ENCODE data around the gene AFF3.

The AFF3 gene

DNA sequence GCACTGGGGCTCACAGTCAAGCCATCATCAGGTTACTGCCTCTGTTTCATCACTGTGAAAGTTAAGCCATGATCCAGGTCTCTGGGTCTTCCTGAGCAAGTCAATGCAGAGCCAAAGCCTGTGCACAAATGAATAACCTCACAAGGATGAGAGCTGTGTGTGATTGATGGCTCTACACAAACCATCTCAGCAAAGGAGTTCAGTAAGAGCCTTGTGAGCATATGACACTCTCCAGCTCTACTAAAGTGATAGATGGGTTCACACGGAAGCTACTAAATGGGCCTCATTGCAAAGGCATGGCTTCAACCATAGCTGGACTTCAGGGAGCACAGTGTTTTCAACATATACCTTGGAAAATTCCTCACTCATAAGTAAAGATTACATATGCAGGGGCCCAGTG, 101.5 kb downstream of the AFF3 start:
- no peak for DNase-seq

DNA sequence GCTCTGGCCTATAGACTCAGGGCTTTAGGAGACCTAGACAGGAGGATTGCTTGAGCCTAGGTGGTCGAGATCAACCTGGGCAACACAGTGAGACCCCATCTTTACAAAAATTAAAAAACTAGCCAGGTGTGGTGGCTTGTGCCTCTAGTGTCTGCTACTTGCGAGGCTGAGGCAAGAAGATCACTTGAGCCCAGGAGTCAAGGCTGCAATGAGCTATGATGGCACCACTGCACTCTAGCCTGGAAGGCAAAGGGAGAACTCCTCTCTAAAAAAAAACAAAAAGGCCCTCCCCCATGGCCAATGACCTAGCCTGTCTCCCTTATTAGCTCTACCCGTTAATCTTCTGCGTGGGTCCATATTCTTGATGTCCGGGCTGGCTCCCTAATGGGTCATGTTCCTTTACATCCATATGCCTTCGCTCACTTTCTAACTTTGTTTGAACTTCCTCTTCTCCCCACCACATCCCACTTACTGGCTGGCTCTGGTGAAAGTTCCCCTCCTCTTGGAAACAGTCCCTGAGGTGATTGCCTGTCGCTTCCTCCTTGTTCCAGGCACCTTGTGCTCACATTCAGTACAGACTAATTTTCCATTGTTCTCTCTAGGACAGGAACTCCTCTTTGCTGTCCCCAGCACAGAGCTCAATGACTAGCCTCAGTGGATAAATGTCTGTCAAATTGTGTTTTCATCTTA, 103.0 kb downstream of the AFF3 start:
- DNase-seq, result no peak

- no peak for DNase-seq
Measured at GRCh38 chr2:100038011-100038410, 104.4 kb downstream of the AFF3 start.

DNA sequence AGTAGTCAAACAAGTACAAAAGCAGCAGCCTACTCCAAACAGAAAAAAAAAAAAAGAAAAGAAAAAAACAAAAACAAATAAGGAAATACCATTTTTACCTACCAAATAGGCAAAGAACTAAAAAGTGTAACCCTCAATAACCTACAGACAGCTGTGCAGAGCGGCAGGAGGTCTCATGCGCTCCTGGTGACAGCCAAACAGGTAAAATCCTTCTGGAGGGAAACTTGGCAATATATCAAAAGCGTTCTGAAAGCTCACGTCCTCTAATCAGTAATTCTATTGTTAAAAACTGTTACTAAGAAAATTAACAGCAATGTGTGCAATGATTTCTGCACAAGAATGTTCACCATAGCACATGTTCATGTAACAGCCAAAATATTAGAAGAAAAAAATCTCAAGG, 105.6 kb downstream of the AFF3 start:
- no peak for DNase-seq

DNA sequence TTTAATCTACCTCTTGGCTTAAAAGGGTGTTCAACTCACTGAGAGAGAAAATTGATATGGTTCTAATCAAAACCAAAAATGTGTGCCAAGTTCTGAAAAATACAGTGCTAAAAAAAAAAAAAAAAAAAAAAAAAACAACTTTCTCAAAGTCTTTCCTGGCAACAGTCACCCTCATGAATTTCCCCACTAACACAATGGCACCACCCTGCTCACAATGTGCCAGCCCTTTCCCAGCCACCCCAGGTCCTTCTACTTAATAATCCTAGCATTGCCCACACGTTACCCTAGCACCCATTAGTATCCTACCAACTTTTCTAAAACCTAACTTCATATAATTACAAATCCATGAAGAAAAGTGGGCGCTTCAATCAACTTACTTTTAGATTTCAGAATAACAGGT, 106.4 kb downstream of the AFF3 start:
- DNase-seq, result no peak

GRCh38 chr2:100034431-100034830, 108.0 kb downstream of the AFF3 start:
- no peak for DNase-seq

DNA sequence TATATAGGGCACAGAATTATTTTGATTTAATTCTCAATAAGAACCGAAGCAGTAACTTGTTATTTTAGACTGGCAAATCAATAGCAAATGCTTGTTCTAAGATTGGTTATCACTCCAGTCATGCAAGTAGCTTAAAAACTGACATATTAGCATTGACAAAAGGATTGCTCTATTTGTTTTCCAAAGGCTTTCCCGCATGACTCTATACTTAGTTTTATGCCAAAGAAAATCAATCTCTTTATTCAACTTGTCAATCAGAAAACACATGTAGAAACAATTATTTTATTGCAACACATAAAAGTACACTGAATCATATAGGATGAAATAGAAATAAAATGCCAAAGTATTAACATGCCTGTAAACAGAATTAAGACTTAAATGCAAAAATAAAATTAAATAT, 108.4 kb downstream of the AFF3 start:
- DNase-seq, result no peak

DNA sequence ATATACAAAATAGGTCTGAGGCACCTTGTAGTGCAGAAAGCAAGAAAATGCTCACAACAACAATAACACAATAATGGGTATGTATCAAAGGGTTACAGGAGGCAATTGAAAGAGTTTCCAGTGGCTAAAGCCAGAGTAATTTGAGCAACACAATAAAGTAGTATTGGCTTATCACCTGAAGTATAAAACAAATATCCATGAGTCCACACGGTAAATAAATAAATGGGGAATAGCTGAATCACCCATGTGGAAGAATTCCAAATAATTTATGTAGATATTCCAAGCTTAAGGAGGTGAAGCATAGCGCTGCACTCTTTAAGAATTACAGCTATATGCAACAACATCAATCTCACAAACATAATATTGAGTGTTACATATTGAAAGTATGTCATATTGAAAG, 110.8 kb downstream of the AFF3 start:
- DNase-seq, result no peak

GRCh38 chr2:100029460-100029859, 112.9 kb downstream of the AFF3 start:
- DNase-seq, result no peak

- DNase-seq, result no peak
Measured at GRCh38 chr2:100021791-100022340, 120.5 kb downstream of the AFF3 start.

DNA sequence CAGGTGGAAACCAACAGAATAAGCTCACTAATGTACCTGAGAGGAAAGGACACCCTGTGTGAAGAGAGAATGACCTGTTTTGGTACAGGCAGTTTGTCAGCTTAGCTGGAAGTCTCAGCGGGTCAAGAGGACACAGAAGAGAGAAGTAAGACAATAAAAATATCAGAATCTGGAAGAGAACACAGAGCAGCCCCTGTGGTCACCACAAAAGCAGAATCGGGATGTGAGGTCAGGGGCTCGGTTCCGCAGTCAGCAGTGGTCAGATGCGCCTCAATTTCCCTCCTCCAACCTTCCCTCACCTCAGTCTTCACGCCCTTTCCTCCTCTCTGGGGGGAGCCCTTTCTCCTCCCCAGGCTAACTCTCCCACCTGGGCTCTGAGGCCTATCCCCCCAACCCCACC, 122.9 kb downstream of the AFF3 start:
- no peak for DNase-seq

- no peak for DNase-seq
Measured at GRCh38 chr2:100018341-100019193, 123.8 kb downstream of the AFF3 start.

GRCh38 chr2:100017633-100018032, 124.8 kb downstream of the AFF3 start:
- no peak for DNase-seq

DNA sequence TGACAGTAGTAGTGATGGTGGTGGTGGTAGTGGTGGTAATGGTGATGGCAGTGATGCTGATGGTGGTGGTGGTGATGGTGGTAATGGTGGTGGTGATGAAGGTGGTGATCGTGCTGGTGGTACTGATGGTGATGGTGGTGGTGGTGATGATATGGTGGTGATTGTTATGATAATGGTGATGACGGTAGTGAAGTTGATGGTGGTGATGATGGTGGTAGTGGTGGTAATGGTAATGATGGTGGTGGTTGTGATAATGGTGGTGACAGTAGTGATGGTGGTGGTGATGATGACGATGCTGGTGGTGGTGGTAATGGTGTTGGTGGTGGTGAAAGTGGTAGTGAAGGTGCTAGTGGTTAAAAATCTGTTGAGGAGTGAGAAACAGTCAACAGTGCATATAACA, 125.6 kb downstream of the AFF3 start:
- no peak for DNase-seq

GRCh38 chr2:100015849-100016248, 126.5 kb downstream of the AFF3 start:
- no peak for DNase-seq

DNA sequence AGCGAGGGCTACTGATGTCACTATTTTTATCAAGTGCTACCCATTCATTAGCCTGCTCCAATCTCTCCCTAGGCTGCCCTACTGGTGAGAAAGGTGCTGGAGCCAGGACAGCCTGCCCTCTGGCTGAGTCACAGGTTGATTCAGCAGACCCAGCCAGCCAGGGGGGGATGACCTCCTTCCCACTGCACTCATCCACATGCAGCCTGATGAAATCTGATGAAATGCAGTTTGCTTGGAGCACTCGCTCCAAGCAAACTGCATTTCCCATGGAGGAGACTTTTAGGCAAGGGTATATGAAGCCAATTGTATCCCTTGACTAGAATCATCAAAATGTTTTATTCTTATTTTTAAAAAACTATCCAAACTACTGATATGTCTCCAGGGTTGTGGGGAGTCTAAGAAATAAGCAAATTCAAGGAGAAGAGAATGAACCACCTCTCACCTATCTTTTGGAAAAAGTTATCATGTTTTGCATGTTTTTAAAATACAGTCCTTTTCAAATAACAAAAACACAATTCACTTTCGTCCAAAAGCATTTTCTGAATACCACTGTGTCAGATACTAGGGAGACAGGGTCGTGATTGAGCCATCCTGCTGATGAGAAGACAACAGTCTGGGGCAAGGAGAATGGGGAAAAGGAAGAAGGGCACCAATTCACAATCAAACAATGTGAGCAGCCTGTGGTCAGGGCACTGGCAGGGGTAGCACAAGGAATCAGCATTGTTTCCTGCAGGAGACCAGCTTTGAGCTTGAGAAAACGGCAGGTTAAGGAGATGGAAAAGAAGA, 128.3 kb downstream of the AFF3 start:
- no peak for DNase-seq

- no peak for DNase-seq
Measured at GRCh38 chr2:100012561-100012960, 129.8 kb downstream of the AFF3 start.

- DNase-seq, result no peak
Measured at GRCh38 chr2:100011272-100011731, 131.1 kb downstream of the AFF3 start.

- no peak for DNase-seq
Measured at GRCh38 chr2:100010606-100011005, 131.8 kb downstream of the AFF3 start.

- DNase-seq, result no peak
Measured at GRCh38 chr2:100009743-100010142, 132.6 kb downstream of the AFF3 start.

DNA sequence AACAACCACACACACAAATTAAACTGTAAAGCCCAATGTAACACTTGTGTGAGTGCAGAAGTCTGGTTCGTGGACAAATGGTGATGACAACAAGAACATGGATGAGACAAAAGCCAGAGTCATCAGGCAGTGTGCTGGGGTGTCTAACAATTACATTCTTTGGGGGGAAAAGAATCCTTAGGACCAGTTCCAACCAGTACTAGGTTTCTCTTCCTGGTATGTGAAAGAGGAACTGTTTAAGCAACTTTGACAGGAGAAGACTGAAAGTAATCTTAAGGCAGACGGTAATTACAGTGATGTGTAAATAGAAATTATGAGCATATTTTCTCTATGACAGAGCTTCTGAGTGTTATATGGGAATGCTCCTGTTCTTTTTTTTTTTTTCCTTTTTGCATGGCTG, 133.4 kb downstream of the AFF3 start:
- DNase-seq, result no peak

DNA sequence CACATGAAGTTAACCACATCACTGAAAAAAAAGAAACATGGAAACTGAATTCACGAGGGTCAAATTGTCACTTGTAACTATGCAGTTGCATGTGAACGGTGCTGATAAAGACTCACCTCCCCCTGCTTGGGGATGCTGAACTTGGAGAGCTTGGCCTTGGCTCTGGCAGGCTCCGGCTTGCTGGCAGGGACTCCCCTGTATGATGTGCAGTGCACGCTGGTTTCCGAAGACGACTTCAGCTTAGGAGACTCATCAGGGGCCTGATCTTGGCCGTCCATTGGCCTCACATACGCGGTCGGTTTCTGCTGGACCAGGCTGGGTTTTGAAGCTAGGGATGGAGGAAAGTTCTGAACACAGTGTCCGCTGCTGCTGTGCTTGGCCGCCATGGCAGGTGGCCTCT, 135.9 kb downstream of the AFF3 start:
- DNase-seq, result no peak

- no peak for DNase-seq
Measured at GRCh38 chr2:100004959-100005387, 137.4 kb downstream of the AFF3 start.
